ENCODE data around the gene FZR1. TPM values are rescaled to one million over a fixed set of nuclear protein-coding genes. Genes with fewer than 3 reads are reported as not detected.
A peak's percentile ranks its signal among the peaks of the same experiment; 100 is the strongest.

The FZR1 gene
- total RNA-seq, 1 experiment from 2014 or later = 51.4 TPM

GRCh38 chr19:3492919-3493318 is 13.2 kb upstream of the FZR1 start:
- H3K4me3 Mint-ChIP-seq = peak overlapping the region in 1 of 2 experiments; percentile 41; a peak in 2 of 5 replicates
- H3K27ac ChIP-seq (ENCODE audit: insufficient read length, low read depth, low read length) = no peak overlapping the region
- H2BK20ac ChIP-seq (ENCODE audit: low read depth, low read length, poor library complexity, severe bottlenecking) = no peak overlapping the region
- H3K23ac ChIP-seq (ENCODE audit: insufficient read length, low read depth, low read length) = no peak overlapping the region
- no peak overlapping the region for H3T11ph ChIP-seq (ENCODE audit: low read length)
- H4K8ac ChIP-seq (replicated peaks; ENCODE audit: insufficient read length, low read depth, low read length) = no peak overlapping the region
- DNase-seq = no peak
- H3K14ac ChIP-seq (ENCODE audit: insufficient read depth, low read length) = no peak overlapping the region
- no peak overlapping the region for H3K4ac ChIP-seq (ENCODE audit: low read depth, low read length)
- H2AFZ ChIP-seq (ENCODE audit: low read length) = no peak overlapping the region
- H2BK15ac ChIP-seq (ENCODE audit: low read depth, low read length) = no peak overlapping the region
- H3K4me1 Mint-ChIP-seq = no peaks in the 10 kb centered on the region
- H2BK120ac ChIP-seq (ENCODE audit: low read depth, low read length, poor library complexity, severe bottlenecking) = no peak overlapping the region
- H3K36me3 Mint-ChIP-seq (ENCODE audit: insufficient read depth in 1 of 3, low read depth in 3 of 3) = peaks cover 20 to 47% (median 39%) of the 10 kb centered on the region in 3 experiments; a peak in 6 of 7 replicates
- no peaks in the 10 kb centered on the region for H3K79me1 ChIP-seq (ENCODE audit: insufficient read depth, low read depth, low read length, poor library complexity, severe bottlenecking)
- H3K79me2 ChIP-seq (ENCODE audit: insufficient read depth, low read length) = peaks cover 2% of the 10 kb centered on the region
- no peak for TF ChIP-seq CTCF (conservative IDR thresholded peaks at IDR 0.05)
- no peaks in the 10 kb centered on the region for H3K27me3 Mint-ChIP-seq (ENCODE audit: low read depth)
- peak overlapping the region in 1 of 3 experiments; percentile 77; a peak in 2 of 7 replicates for H3K27ac Mint-ChIP-seq
- no peak overlapping the region for H3K56ac ChIP-seq (ENCODE audit: insufficient read length, low read depth, low read length)
- H4K20me1 ChIP-seq (ENCODE audit: control insufficient read depth, insufficient read depth, insufficient read length) = no peaks in the 10 kb centered on the region
- no peaks in the 10 kb centered on the region for H3K27me3 ChIP-seq (ENCODE audit: insufficient read depth, low read length)
- no peak overlapping the region for H4K5ac ChIP-seq (ENCODE audit: insufficient read length, low read depth, low read length)
- no peak overlapping the region for H2BK12ac ChIP-seq (ENCODE audit: insufficient read length, low read depth, low read length)
- no peak overlapping the region for H4K91ac ChIP-seq (ENCODE audit: insufficient read length, low read depth, low read length)
- H3K9me3 ChIP-seq (ENCODE audit: control insufficient read depth, low read depth, low read length) = no peaks in the 10 kb centered on the region
- H3K9me3 Mint-ChIP-seq = no peaks in the 10 kb centered on the region; a peak in 1 of 5 replicates
- H2BK5ac ChIP-seq (ENCODE audit: insufficient read length, low read length) = no peak overlapping the region
- no peak overlapping the region for H3K9ac ChIP-seq (ENCODE audit: extremely low read depth, insufficient read length, low read length)
- no CpG with 5 or more reads among the region's 16 CpGs for WGBS (ENCODE audit: extremely low coverage, insufficient read length, low lambda C conversion rate)
- H3K4me1 ChIP-seq (ENCODE audit: insufficient read depth, low read length) = no peaks in the 10 kb centered on the region
- no peak overlapping the region for H3K18ac ChIP-seq (ENCODE audit: insufficient read length, low read depth, low read length)
- H2AK5ac ChIP-seq (ENCODE audit: insufficient read length, low read length) = no peak overlapping the region
- H3K4me2 ChIP-seq (ENCODE audit: insufficient read depth, insufficient read length, low read length) = no peak overlapping the region
- no peaks in the 10 kb centered on the region for H3K23me2 ChIP-seq (ENCODE audit: insufficient read length, low read depth, low read length, poor library complexity, severe bottlenecking)

Data from H9 (cell line).